ENCODE results near the gene CMSS1.

DNA sequence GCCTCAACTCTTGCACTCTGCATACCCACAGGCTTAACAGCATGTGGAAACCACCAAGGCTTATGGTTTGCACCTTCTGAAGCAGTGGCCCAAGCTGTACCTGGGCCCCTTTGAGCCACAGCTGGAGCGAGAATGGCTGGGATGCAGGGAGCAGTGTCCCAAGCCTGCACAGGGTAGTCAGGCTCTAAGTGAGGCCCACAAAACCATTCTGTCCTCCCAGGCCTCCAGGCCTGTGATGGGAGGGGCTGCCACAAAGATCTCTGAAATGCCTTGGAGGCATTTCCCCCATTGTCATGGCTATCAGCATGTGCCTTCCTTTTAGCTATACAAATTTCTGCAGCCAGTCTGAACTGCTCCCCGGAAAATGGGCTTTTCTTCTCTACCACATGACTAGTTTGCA, 12.5 kb upstream of the CMSS1 start:
- TF ChIP-seq, protein P1, sequence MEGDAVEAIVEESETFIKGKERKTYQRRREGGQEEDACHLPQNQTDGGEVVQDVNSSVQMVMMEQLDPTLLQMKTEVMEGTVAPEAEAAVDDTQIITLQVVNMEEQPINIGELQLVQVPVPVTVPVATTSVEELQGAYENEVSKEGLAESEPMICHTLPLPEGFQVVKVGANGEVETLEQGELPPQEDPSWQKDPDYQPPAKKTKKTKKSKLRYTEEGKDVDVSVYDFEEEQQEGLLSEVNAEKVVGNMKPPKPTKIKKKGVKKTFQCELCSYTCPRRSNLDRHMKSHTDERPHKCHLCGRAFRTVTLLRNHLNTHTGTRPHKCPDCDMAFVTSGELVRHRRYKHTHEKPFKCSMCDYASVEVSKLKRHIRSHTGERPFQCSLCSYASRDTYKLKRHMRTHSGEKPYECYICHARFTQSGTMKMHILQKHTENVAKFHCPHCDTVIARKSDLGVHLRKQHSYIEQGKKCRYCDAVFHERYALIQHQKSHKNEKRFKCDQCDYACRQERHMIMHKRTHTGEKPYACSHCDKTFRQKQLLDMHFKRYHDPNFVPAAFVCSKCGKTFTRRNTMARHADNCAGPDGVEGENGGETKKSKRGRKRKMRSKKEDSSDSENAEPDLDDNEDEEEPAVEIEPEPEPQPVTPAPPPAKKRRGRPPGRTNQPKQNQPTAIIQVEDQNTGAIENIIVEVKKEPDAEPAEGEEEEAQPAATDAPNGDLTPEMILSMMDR (IDR thresholded peaks at IDR 0.05; ENCODE audit: insufficient read depth, low read length), result no peak
- no peak for TF ChIP-seq POLR2AphosphoS5 (IDR thresholded peaks at IDR 0.05; ENCODE audit: low read depth)
